GM12878 (cell line): Measurements from ENCODE around the gene C3orf70. TPM values are rescaled to one million over a fixed set of nuclear protein-coding genes. Genes with fewer than 3 reads are reported as not detected.

Experiments
- ATAC-seq: fragments of 200-7000 bp; cut with Tn5 transposase; 3 replicates; pipeline ENCODE4 v1.9.1; 2020; ENCODE audit warnings: mild to moderate bottlenecking, moderate library complexity
- BruUV-seq: library from RNA; stranded (reverse); fragments of 400-500 nt; replicated peaks from 2 replicates; lab custom pipeline; 2021; lab: Mats Ljungman, UMichigan
- CTCF ChIA-PET: fragments of 300-600 bp; sonication (Branson Sonifier 250); formaldehyde crosslinking; extraction: SDS; loops from one replicate; lab custom pipeline; 2021; ENCODE audit warnings: inconsistent platforms; lab: Yijun Ruan, JAX
- POLR2A ChIA-PET: fragments of 350-600 bp; formaldehyde crosslinking; extraction: SDS; loops from one replicate; lab custom pipeline; 2021; ENCODE audit warnings: inconsistent platforms; lab: Charles Lee
- RAD21 ChIA-PET: fragments of 300-600 bp; sonication (Branson Sonifier 250); formaldehyde crosslinking; loops from one replicate; lab custom pipeline; 2023; ENCODE audit warnings: antibody characterized with exemption; ENCODE audit not compliant: unreplicated experiment; lab: Charles Lee
- SMC1A ChIA-PET: fragments of 300-600 bp; sonication (Branson Sonifier 250); formaldehyde crosslinking; loops from one replicate; lab custom pipeline; 2023; ENCODE audit not compliant: unreplicated experiment, uncharacterized antibody; lab: Charles Lee
- DNase-seq: peaks from one replicate; pipeline ENCODE4 v3.0.0-alpha.2; 2011; ENCODE audit warnings: low read depth, low spot score
- FAIRE-seq: peaks from 3 replicates; lab custom pipeline; 2011; peaks lifted over from hg19 to GRCh38; lab: Jason Lieb, UNC
- H2AFZ ChIP-seq: 2 replicates; pipeline ENCODE4 v1.6.0; 2011; ENCODE audit warnings: low read depth, low read length, control low read depth; ENCODE audit not compliant: control insufficient read depth
- H3K27ac ChIP-seq: 2 replicates; pipeline ENCODE4 v1.5.1; 2011; ENCODE audit warnings: control low read depth; ENCODE audit not compliant: control insufficient read depth, insufficient read depth
- H3K27me3 ChIP-seq, 2 experiments: replicated peaks in 1 of 2; 2 replicates each; pipeline versions ENCODE4 v1.6.0 to v1.6.1; 2011; ENCODE audit warnings: low read length in 1 of 2; ENCODE audit not compliant: control insufficient read depth in 2 of 2, insufficient read depth in 2 of 2
- H3K36me3 ChIP-seq, 2 experiments: 2 replicates each; pipeline ENCODE4 v1.5.1; 2011; ENCODE audit warnings: low read length in 1 of 2; ENCODE audit not compliant: control insufficient read depth in 2 of 2, insufficient read depth in 2 of 2
- H3K4me1 ChIP-seq: 2 replicates; pipeline ENCODE4 v1.6.1; 2011; ENCODE audit warnings: mild to moderate bottlenecking, low read length, moderate library complexity, mixed read lengths; ENCODE audit not compliant: control insufficient read depth, insufficient read depth
- H3K4me2 ChIP-seq: 2 replicates; pipeline ENCODE4 v1.6.0; 2011; ENCODE audit warnings: control low read depth; ENCODE audit not compliant: control insufficient read depth, insufficient read depth
- H3K4me3 ChIP-seq: fragments of 200-600 bp; sonication (generic); 2 replicates; pipeline ENCODE4 v1.5.1; 2016
- H3K79me2 ChIP-seq: 2 replicates; pipeline ENCODE4 v1.6.0; 2011; ENCODE audit warnings: low read length; ENCODE audit not compliant: control insufficient read depth, insufficient read depth
- H3K9ac ChIP-seq: 2 replicates; pipeline ENCODE4 v1.8.0; 2011; ENCODE audit warnings: low read length, control low read depth, mixed read lengths; ENCODE audit not compliant: control insufficient read depth, insufficient read depth
- H3K9me3 ChIP-seq: replicated peaks from 3 replicates; pipeline ENCODE4 v1.5.1; 2011; ENCODE audit warnings: mild to moderate bottlenecking, low read length; ENCODE audit not compliant: control insufficient read depth, insufficient read depth
- H4K20me1 ChIP-seq: 2 replicates; pipeline ENCODE4 v1.6.0; 2011; ENCODE audit not compliant: control insufficient read depth, insufficient read depth
- KLF5 ChIP-seq: fragments of 450-650 bp; IDR thresholded peaks from 2 replicates; pipeline ENCODE4 v1.6.1; 2014; ENCODE audit warnings: mild to moderate bottlenecking; ENCODE audit not compliant: partially characterized antibody
- MTA3 ChIP-seq: IDR thresholded peaks from 2 replicates; pipeline ENCODE4 v1.6.1; 2012; ENCODE audit warnings: low read length, inconsistent platforms, borderline replicate concordance
- POU2F2 ChIP-seq: IDR thresholded peaks from 3 replicates; pipeline ENCODE4 v1.6.1; 2011; ENCODE audit warnings: low read depth, mild to moderate bottlenecking, low read length, borderline replicate concordance
- RAD21 ChIP-seq: IDR thresholded peaks from 2 replicates; pipeline ENCODE4 v1.6.1; 2011; ENCODE audit warnings: mild to moderate bottlenecking, low read depth, low read length, moderate library complexity; ENCODE audit not compliant: insufficient read depth
- SMC3 ChIP-seq: IDR thresholded peaks from 2 replicates; pipeline ENCODE4 v1.6.1; 2011; ENCODE audit warnings: low read length, improper control_type of control experiment, borderline replicate concordance
- USF1 ChIP-seq: IDR thresholded peaks from 2 replicates; pipeline ENCODE4 v1.6.1; 2011; ENCODE audit warnings: borderline replicate concordance, low read depth, mild to moderate bottlenecking, moderate library complexity, mixed read lengths, low read length; ENCODE audit not compliant: insufficient read depth; ENCODE audit errors: extremely low read length
- WGBS: methylation state at CpG from one replicate; pipeline ENCODE4 v1.1.6; 2016; ENCODE audit warnings: low lambda C conversion rate; ENCODE audit not compliant: insufficient replicate concordance, insufficient coverage; ENCODE audit errors: missing lambda C conversion rate; 5-methylcytosine and 5-hydroxymethylcytosine counted together
- in situ Hi-C: fragments of 300-500 bp; cut with MboI; formaldehyde crosslinking; loops from 9 replicates; pipeline ENCODE4 v1.14.3; 2018; ENCODE audit warnings: mixed read lengths
- intact Hi-C: fragments of 100-400 bp; cut with micrococcal nuclease; formaldehyde crosslinking; loops from one replicate; pipeline ENCODE4 v1.14.2; 2022; ENCODE audit not compliant: unreplicated experiment
- polyA plus RNA-seq, 11 experiments: library from polyadenylated mRNA; depleted of rRNA in 4 of 11; unstranded in 6 of 11; stranded (reverse) in 5 of 11; fragments of >200 nt; fragmentation: Nextera tagmentation in 4 of 11; fragmentation: Illumina TruSeq in 1 of 11; extraction: Ambion mirVana in 4 of 11; extraction: Trizol in 1 of 11; gene quantifications; 1 replicate in 1 of 11; 2 replicates in 10 of 11; pipeline versions ENCODE4 v1.2.1 to v1.2.3, GENCODE V29; 2011 to 2016; ENCODE audit warnings: inconsistent platforms in 2 of 11, missing spikeins in 2 of 11, low read depth in 1 of 11
- total RNA-seq, 4 experiments: library from RNA; depleted of rRNA in 3 of 4; stranded (reverse); fragments of >200 nt in 3 of 4; fragmentation: Illumina TruSeq in 1 of 4; extraction: Trizol in 1 of 4; gene quantifications; 2 replicates each; pipeline versions ENCODE4 v1.2.1 to v1.2.3, GENCODE V29; 2013 to 2021
- TF ChIP-seq, protein P1 (sequence below), 3 experiments: IDR thresholded peaks in 2 of 3; conservative IDR thresholded peaks in 1 of 3; 2 replicates each; pipeline ENCODE4 v1.5.1; 2011; ENCODE audit warnings: low read depth in 3 of 3, low read length in 3 of 3, mild to moderate bottlenecking in 3 of 3, control low read depth in 2 of 3, moderate library complexity in 2 of 3, inconsistent platforms in 1 of 3, mixed read lengths in 1 of 3; ENCODE audit not compliant: control insufficient read depth in 2 of 3, insufficient read depth in 1 of 3; ENCODE audit errors: extremely low read depth in 1 of 3

Gene C3orf70
- total and polyA plus RNA-seq, 10 of the 15 experiments (the other 5 are each of a cell fraction or from before 2014, with no cell fraction given), result 0.03 to 0.04 TPM; not detected in 8

DNA sequence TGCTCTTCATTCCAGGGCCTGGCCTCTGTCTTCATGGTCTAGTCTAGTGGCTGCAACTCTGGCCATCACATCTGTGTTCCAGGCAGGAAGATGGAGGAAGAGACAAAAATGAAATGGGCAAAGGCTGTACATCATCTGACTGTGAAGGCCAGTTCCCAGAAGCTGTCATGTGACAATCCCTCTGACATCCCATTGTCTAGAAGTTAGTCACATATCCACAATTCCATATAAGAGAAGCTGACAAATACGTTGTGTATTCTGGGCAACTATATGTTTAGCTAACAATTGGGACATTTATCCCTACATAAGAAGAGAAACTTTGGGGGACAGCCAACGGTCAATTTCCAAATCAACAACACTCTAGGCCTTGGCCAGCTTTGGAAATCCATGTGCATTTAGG, 34.5 kb upstream of the C3orf70 start (continued):
- TF ChIP-seq USF1 (no peak), POU2F2 (no peak)
- TF ChIP-seq, all 136 proteins: peak for 0

DNA sequence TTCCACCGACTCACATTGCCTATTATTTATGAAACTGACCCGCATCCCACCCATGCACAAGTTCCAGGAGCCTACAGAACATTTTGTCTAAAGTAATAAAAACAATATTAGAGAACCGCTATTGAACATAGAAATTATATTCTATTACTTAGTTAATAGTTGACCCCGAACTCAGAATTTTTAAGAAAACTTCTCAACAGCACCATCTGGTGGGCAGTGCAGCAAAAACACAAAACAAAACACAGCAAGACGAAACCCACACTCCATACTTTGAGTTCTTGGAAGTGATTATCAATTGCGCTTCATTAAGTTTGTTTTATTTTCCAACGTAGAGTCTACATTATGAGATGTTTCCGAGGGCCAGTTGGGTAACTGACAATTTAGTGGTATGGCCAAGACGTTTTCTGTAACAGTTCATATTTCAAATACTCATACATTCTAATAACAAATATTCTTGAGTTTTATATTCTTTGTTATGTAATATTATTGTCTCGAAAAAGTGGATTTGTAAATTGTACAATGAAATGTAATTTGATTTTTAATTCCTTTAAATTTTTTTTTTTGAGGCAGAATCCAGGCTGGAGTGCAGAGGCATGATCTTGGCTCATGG, 24.0 kb upstream of the C3orf70 start:
- no peak overlapping the region for H3K4me3 ChIP-seq
- H2AFZ ChIP-seq, result no peak overlapping the region
- no peaks in the 10 kb centered on the region for H3K27me3 ChIP-seq
- no peaks in the 10 kb centered on the region for H4K20me1 ChIP-seq
- no peak for DNase-seq
- POLR2A ChIA-PET, result interaction anchor here (0.6 to 0.7 kb wide), 2 partner anchors 111 to 275 kb away, joined by 3 read pairs; no protein-coding TSS in a partner anchor
- in situ Hi-C loops, result loop anchor here (5.0 kb wide), 1 partner anchor 300 kb away; no protein-coding TSS in a partner anchor
- RAD21 ChIA-PET, result interaction anchor here (0.8 to 2.0 kb wide), 9 partner anchors 13 to 616 kb away, joined by 3 to 10 read pairs (median 4); partner anchors contain the start of gene EPHB3
- no peak overlapping the region for H3K9ac ChIP-seq
- no peak overlapping the region for H3K27ac ChIP-seq
- peak; percentile 69 for ATAC-seq
- CTCF ChIA-PET, result interaction anchor here (0.7 to 4.9 kb wide), 39 partner anchors 8 to 372 kb away, joined by 3 to 36 read pairs (median 4); no protein-coding TSS in a partner anchor
- FAIRE-seq, result no peak
- TF ChIP-seq MTA3 (no peak), KLF5 (no peak), RAD21 (peak; percentile 67), SMC3 (peak; percentile 70; the same call in 1 of the 2 replicates)
- TF ChIP-seq, protein P1, sequence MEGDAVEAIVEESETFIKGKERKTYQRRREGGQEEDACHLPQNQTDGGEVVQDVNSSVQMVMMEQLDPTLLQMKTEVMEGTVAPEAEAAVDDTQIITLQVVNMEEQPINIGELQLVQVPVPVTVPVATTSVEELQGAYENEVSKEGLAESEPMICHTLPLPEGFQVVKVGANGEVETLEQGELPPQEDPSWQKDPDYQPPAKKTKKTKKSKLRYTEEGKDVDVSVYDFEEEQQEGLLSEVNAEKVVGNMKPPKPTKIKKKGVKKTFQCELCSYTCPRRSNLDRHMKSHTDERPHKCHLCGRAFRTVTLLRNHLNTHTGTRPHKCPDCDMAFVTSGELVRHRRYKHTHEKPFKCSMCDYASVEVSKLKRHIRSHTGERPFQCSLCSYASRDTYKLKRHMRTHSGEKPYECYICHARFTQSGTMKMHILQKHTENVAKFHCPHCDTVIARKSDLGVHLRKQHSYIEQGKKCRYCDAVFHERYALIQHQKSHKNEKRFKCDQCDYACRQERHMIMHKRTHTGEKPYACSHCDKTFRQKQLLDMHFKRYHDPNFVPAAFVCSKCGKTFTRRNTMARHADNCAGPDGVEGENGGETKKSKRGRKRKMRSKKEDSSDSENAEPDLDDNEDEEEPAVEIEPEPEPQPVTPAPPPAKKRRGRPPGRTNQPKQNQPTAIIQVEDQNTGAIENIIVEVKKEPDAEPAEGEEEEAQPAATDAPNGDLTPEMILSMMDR (IDR thresholded peaks at IDR 0.05 in 2 of 3, conservative IDR thresholded peaks at IDR 0.05 in 1 of 3; ENCODE audit: control insufficient read depth in 2 of 3, extremely low read depth in 1 of 3, insufficient read depth in 1 of 3, low read depth in 3 of 3, low read length in 3 of 3), result peak; percentile 53 to 63 (median 61); a peak in 5 of 6 replicates
- TF ChIP-seq, all 136 proteins: peak for 3
- WGBS, result 19% methylated on average over 10 of the region's 10 CpGs
- Histone ChIP-seq H3K4me2 (no peak overlapping the region), H3K9me3 (no peaks in the 10 kb centered on the region), H3K79me2 (no peaks in the 10 kb centered on the region), H3K36me3 (no peaks in the 10 kb centered on the region), H3K4me1 (peaks cover 21% of the 10 kb centered on the region)
- no TSS peak for BruUV-seq
- SMC1A ChIA-PET, result interaction anchor here (0.6 to 2.0 kb wide), 28 partner anchors 9 to 352 kb away, joined by 3 to 12 read pairs (median 4); no protein-coding TSS in a partner anchor
- intact Hi-C loops, result loop anchor here (1.0 kb wide), 1 partner anchor 302 kb away; no protein-coding TSS in a partner anchor
